Measurements from ENCODE around the gene B4GALNT2. TPM values are rescaled to one million over a fixed set of nuclear protein-coding genes. Genes with fewer than 3 reads are reported as not detected.

The B4GALNT2 gene
- total and polyA plus RNA-seq, 2 of the 8 experiments (the other 6 are each of a cell fraction or from before 2014, with no cell fraction given) = not detected

GRCh38 chr17:49201481-49201927 is 68.9 kb downstream of the B4GALNT2 start:
- CTCF ChIA-PET (ENCODE audit: partially characterized antibody) = interaction anchor here (7.3 kb wide), 1 partner anchor 25 kb away, joined by 43 read pairs; no protein-coding TSS in a partner anchor
- H3K79me2 ChIP-seq (ENCODE audit: control insufficient read depth in 1 of 2, insufficient read depth in 2 of 2, low read length in 2 of 2) = no peaks in the 10 kb centered on the region
- TF ChIP-seq BACH1 (IDR thresholded peaks at IDR 0.05; ENCODE audit: low read length) = no peak
- no peak for TF ChIP-seq CBX5 (IDR thresholded peaks at IDR 0.05; ENCODE audit: low read depth, low read length)
- no peak for TF ChIP-seq RXRA (IDR thresholded peaks at IDR 0.05; ENCODE audit: insufficient read depth, low read depth, low read length)
- TF ChIP-seq YY1 (IDR thresholded peaks at IDR 0.05; ENCODE audit: low read depth, low read length) = no peak
- no peak for TF ChIP-seq HDAC2 (IDR thresholded peaks at IDR 0.05; ENCODE audit: borderline replicate concordance in 1 of 2, low read depth in 2 of 2, low read length in 2 of 2)
- no peak for TF ChIP-seq SP2 (IDR thresholded peaks at IDR 0.05; ENCODE audit: low read length)
- TF ChIP-seq KDM5A (IDR thresholded peaks at IDR 0.05; ENCODE audit: low read length) = no peak
- TF ChIP-seq ASH2L (IDR thresholded peaks at IDR 0.05; ENCODE audit: low read length) = no peak
- no peak for TF ChIP-seq CHD2 (IDR thresholded peaks at IDR 0.05; ENCODE audit: low read length)

More at GRCh38 chr17:49201481-49201927, 68.9 kb downstream of the B4GALNT2 start:
- no peak overlapping the region for H3K4me2 ChIP-seq (ENCODE audit: insufficient read depth in 1 of 2, low read depth in 2 of 2, low read length in 2 of 2)
- no peak overlapping the region for H3K9ac ChIP-seq (replicated peaks in 1 of 4; ENCODE audit: extremely low read depth in 1 of 4, low read depth in 3 of 4, low read length in 3 of 4)
- H4K8ac ChIP-seq (ENCODE audit: extremely low read depth, insufficient read depth, low read length) = no peak overlapping the region
- H3K36me3 ChIP-seq (ENCODE audit: control insufficient read depth in 2 of 4, insufficient read depth in 4 of 4, low read length in 3 of 4) = no peaks in the 10 kb centered on the region
- POLR2A ChIA-PET (ENCODE audit: partially characterized antibody) = interaction anchor here (1.3 to 2.0 kb wide), 2 partner anchors 11 to 23 kb away, joined by 4 to 6 read pairs; no protein-coding TSS in a partner anchor
- H3K18ac ChIP-seq (ENCODE audit: extremely low read depth, low read length) = no peak overlapping the region
- no peak overlapping the region for H2BK20ac ChIP-seq (ENCODE audit: low read length)
- no peaks in the 10 kb centered on the region for H4K20me1 ChIP-seq (replicated peaks in 1 of 2; ENCODE audit: control insufficient read depth in 1 of 2, insufficient read depth in 2 of 2, low read length in 2 of 2)
- no peak overlapping the region for H2AFZ ChIP-seq (ENCODE audit: low read length)
- no peak overlapping the region for H3K23ac ChIP-seq (ENCODE audit: insufficient read length)
- 89% methylated on average over 8 of the region's 8 CpGs; no CpG with 5 or more reads in 1 of the 2 experiments for WGBS, 2 experiments (ENCODE audit: extremely low coverage in 1 of 2, insufficient coverage in 1 of 2, insufficient read length in 1 of 2, insufficient replicate concordance in 2 of 2, low coverage in 1 of 2, low lambda C conversion rate in 2 of 2, missing lambda C conversion rate in 1 of 2)
- H4K91ac ChIP-seq (replicated peaks; ENCODE audit: insufficient read length, low read length) = no peak overlapping the region
- DNase-seq (ENCODE audit: low read depth in 1 of 2, low spot score in 2 of 2) (no peak), FAIRE-seq (no peak)
- no peak overlapping the region for H2BK12ac ChIP-seq (ENCODE audit: low read depth, low read length)
- H3K4me1 ChIP-seq (replicated peaks in 1 of 4; ENCODE audit: control insufficient read depth in 3 of 4, insufficient read depth in 4 of 4, low read length in 3 of 4) = no peaks in the 10 kb centered on the region
- no peak overlapping the region for H2BK120ac ChIP-seq (replicated peaks; ENCODE audit: low read depth, low read length)
- H2BK15ac ChIP-seq (ENCODE audit: low read length) = no peak overlapping the region
- no peaks in the 10 kb centered on the region for H3K9me3 ChIP-seq (ENCODE audit: insufficient read depth in 2 of 2, low read depth in 1 of 2, low read length in 1 of 2)
- H3K79me1 ChIP-seq (ENCODE audit: low read depth, low read length) = no peaks in the 10 kb centered on the region
- no peaks in the 10 kb centered on the region for H3K23me2 ChIP-seq (ENCODE audit: low read depth, low read length)
- H3K27me3 ChIP-seq (replicated peaks in 1 of 4; ENCODE audit: control insufficient read depth in 3 of 4, extremely low read depth in 1 of 4, insufficient read depth in 3 of 4, low read length in 3 of 4) = no peaks in the 10 kb centered on the region; a peak in 1 of 7 replicates
- H2AK5ac ChIP-seq (ENCODE audit: low read depth, low read length) = no peak overlapping the region
- H3K4ac ChIP-seq (replicated peaks; ENCODE audit: insufficient read length, low read depth, low read length) = no peak overlapping the region
- H2BK5ac ChIP-seq (ENCODE audit: low read depth, low read length) = no peak overlapping the region
- no peak overlapping the region for H3K56ac ChIP-seq (replicated peaks; ENCODE audit: insufficient read length, low read depth, low read length)
- H3K27ac ChIP-seq (ENCODE audit: low read depth, low read length) = no peak overlapping the region
- no peak overlapping the region for H4K5ac ChIP-seq (ENCODE audit: insufficient read length, low read depth, low read length)
- H3K14ac ChIP-seq (ENCODE audit: insufficient read length) = no peak overlapping the region
- no peak overlapping the region for H3K4me3 ChIP-seq (ENCODE audit: extremely low read depth in 1 of 4, insufficient read depth in 2 of 4, low read depth in 3 of 4, low read length in 4 of 4)
